GM18517 (cell line): Measurements from ENCODE around the gene C19orf33.

Experiments used
- ATAC-seq: cut with Tn5 transposase; IDR thresholded peaks from one replicate; pipeline ENCODE4 v1.9.1; 2021; ENCODE audit warnings: mild to moderate bottlenecking, moderate library complexity; ENCODE audit not compliant: unreplicated experiment

The C19orf33 gene

GRCh38 chr19:38308006-38308766 is 4.1 kb downstream of the C19orf33 start:
- ATAC-seq: no peak

GRCh38 chr19:38308926-38309614 is 5.0 kb downstream of the C19orf33 start:
- ATAC-seq: no peak

- no peak for ATAC-seq
Measured at GRCh38 chr19:38309615-38310278, 5.7 kb downstream of the C19orf33 start.

GRCh38 chr19:38310279-38310670 is 6.2 kb downstream of the C19orf33 start:
- ATAC-seq: no peak

- no peak for ATAC-seq
Measured at GRCh38 chr19:38310986-38311385, 6.9 kb downstream of the C19orf33 start.

- peak; percentile 72 for ATAC-seq
Measured at GRCh38 chr19:38315657-38316476, 11.8 kb downstream of the C19orf33 start, which contains the start of gene YIF1B. Gene YIF1B (minus strand): TSS chr19:38315947. CDS start chr19:38315917, 30 bp downstream.

GRCh38 chr19:38316477-38317067 is 12.5 kb downstream of the C19orf33 start:
- ATAC-seq: peak; percentile 9

- ATAC-seq: no peak
Measured at GRCh38 chr19:38317104-38317612, 13.1 kb downstream of the C19orf33 start.

GRCh38 chr19:38318660-38319059 is 14.6 kb downstream of the C19orf33 start:
- no peak for ATAC-seq

GRCh38 chr19:38319421-38320258 is 15.6 kb downstream of the C19orf33 start, which contains the start of gene KCNK6:
Gene KCNK6 (plus strand): TSS chr19:38319845. CDS start chr19:38319951, 106 bp downstream.
- no peak for ATAC-seq

- no peak for ATAC-seq
Measured at GRCh38 chr19:38320969-38321339, 16.9 kb downstream of the C19orf33 start.

GRCh38 chr19:38321646-38322196 is 17.7 kb downstream of the C19orf33 start:
- no peak for ATAC-seq

GRCh38 chr19:38323291-38323690 is 19.2 kb downstream of the C19orf33 start:
- ATAC-seq: no peak

- no peak for ATAC-seq
Measured at GRCh38 chr19:38324431-38324830, 20.4 kb downstream of the C19orf33 start.

- ATAC-seq: no peak
Measured at GRCh38 chr19:38326591-38326990, 22.5 kb downstream of the C19orf33 start.

GRCh38 chr19:38329651-38330050 is 25.6 kb downstream of the C19orf33 start:
- ATAC-seq: no peak

GRCh38 chr19:38331728-38332127 is 27.7 kb downstream of the C19orf33 start:
- no peak for ATAC-seq

GRCh38 chr19:38333245-38333644 is 29.2 kb downstream of the C19orf33 start:
- no peak for ATAC-seq
